NCI-H82 (cell line): ENCODE measurements around the gene SPRR5.

Experiments used
- DNase-seq: peaks from one replicate; lab custom pipeline; 2025; lab: John Stamatoyannopoulos, UW

The SPRR5 gene

GRCh38 chr1:152946651-152947256 lies at the start of gene SPRR5:
Gene SPRR5 (plus strand): TSS chr1:152947206. CDS start chr1:152948555, 1,349 bp downstream.
- DNase-seq: no peak

GRCh38 chr1:152899027-152899426 lies 48.0 kb upstream of the SPRR5 start:
- DNase-seq: no peak

GRCh38 chr1:152899883-152900282 lies 47.1 kb upstream of the SPRR5 start:
- no peak for DNase-seq

- no peak for DNase-seq
Observed at GRCh38 chr1:152901631-152902030, 45.4 kb upstream of the SPRR5 start.

- DNase-seq: no peak
Observed at GRCh38 chr1:152902636-152903035, 44.4 kb upstream of the SPRR5 start.

GRCh38 chr1:152904688-152905440 lies 42.1 kb upstream of the SPRR5 start:
- DNase-seq: no peak

- DNase-seq: no peak
Observed at GRCh38 chr1:152906023-152906565, 40.9 kb upstream of the SPRR5 start.

- no peak for DNase-seq
Observed at GRCh38 chr1:152907686-152908601, 39.1 kb upstream of the SPRR5 start, which contains the start of gene IVL. Gene IVL (plus strand): TSS chr1:152908546. CDS start chr1:152909798, 1,252 bp downstream.

GRCh38 chr1:152909206-152909605 lies 37.8 kb upstream of the SPRR5 start:
- DNase-seq: no peak

GRCh38 chr1:152912471-152912870 lies 34.5 kb upstream of the SPRR5 start:
- DNase-seq: no peak

- DNase-seq: no peak
Observed at GRCh38 chr1:152912900-152913299, 34.1 kb upstream of the SPRR5 start.

GRCh38 chr1:152917794-152918193 lies 29.2 kb upstream of the SPRR5 start:
- peak; percentile 41 for DNase-seq

- DNase-seq: no peak
Observed at GRCh38 chr1:152919071-152919470, 27.9 kb upstream of the SPRR5 start.

GRCh38 chr1:152924191-152924590 lies 22.8 kb upstream of the SPRR5 start:
- DNase-seq: no peak

GRCh38 chr1:152926091-152926490 lies 20.9 kb upstream of the SPRR5 start:
- peak; percentile 28 for DNase-seq

GRCh38 chr1:152928671-152929070 lies 18.3 kb upstream of the SPRR5 start:
- no peak for DNase-seq

GRCh38 chr1:152932170-152932811 lies 14.7 kb upstream of the SPRR5 start:
- no peak for DNase-seq

- DNase-seq: no peak
Observed at GRCh38 chr1:152933196-152933595, 13.8 kb upstream of the SPRR5 start.

GRCh38 chr1:152940614-152941013 lies 6.4 kb upstream of the SPRR5 start:
- DNase-seq: no peak

GRCh38 chr1:152941037-152941711 lies 5.8 kb upstream of the SPRR5 start:
- DNase-seq: no peak

- no peak for DNase-seq
Observed at GRCh38 chr1:152942161-152942560, 4.8 kb upstream of the SPRR5 start.
